GM12878 (cell line): Measurements from ENCODE around the gene THBS3. TPM values are rescaled to one million over a fixed set of nuclear protein-coding genes. Genes with fewer than 3 reads are reported as not detected.

Experiments
- ATAC-seq: fragments of 200-7000 bp; cut with Tn5 transposase; 3 replicates; pipeline ENCODE4 v1.9.1; 2020; ENCODE audit warnings: mild to moderate bottlenecking, moderate library complexity
- BruUV-seq: library from RNA; stranded (reverse); fragments of 400-500 nt; replicated peaks from 2 replicates; lab custom pipeline; 2021; lab: Mats Ljungman, UMichigan
- CTCF ChIA-PET: fragments of 300-600 bp; sonication (Branson Sonifier 250); formaldehyde crosslinking; extraction: SDS; loops from one replicate; lab custom pipeline; 2021; ENCODE audit warnings: inconsistent platforms; lab: Yijun Ruan, JAX
- POLR2A ChIA-PET: fragments of 350-600 bp; formaldehyde crosslinking; extraction: SDS; loops from one replicate; lab custom pipeline; 2021; ENCODE audit warnings: inconsistent platforms; lab: Charles Lee
- RAD21 ChIA-PET: fragments of 300-600 bp; sonication (Branson Sonifier 250); formaldehyde crosslinking; loops from one replicate; lab custom pipeline; 2023; ENCODE audit warnings: antibody characterized with exemption; ENCODE audit not compliant: unreplicated experiment; lab: Charles Lee
- SMC1A ChIA-PET: fragments of 300-600 bp; sonication (Branson Sonifier 250); formaldehyde crosslinking; loops from one replicate; lab custom pipeline; 2023; ENCODE audit not compliant: unreplicated experiment, uncharacterized antibody; lab: Charles Lee
- DNase-seq: peaks from one replicate; pipeline ENCODE4 v3.0.0-alpha.2; 2011; ENCODE audit warnings: low read depth, low spot score
- FAIRE-seq: peaks from 3 replicates; lab custom pipeline; 2011; peaks lifted over from hg19 to GRCh38; lab: Jason Lieb, UNC
- H2AFZ ChIP-seq: 2 replicates; pipeline ENCODE4 v1.6.0; 2011; ENCODE audit warnings: low read depth, low read length, control low read depth; ENCODE audit not compliant: control insufficient read depth
- H3K27ac ChIP-seq: 2 replicates; pipeline ENCODE4 v1.5.1; 2011; ENCODE audit warnings: control low read depth; ENCODE audit not compliant: control insufficient read depth, insufficient read depth
- H3K27me3 ChIP-seq, 2 experiments: replicated peaks in 1 of 2; 2 replicates each; pipeline versions ENCODE4 v1.6.0 to v1.6.1; 2011; ENCODE audit warnings: low read length in 1 of 2; ENCODE audit not compliant: control insufficient read depth in 2 of 2, insufficient read depth in 2 of 2
- H3K36me3 ChIP-seq, 2 experiments: 2 replicates each; pipeline ENCODE4 v1.5.1; 2011; ENCODE audit warnings: low read length in 1 of 2; ENCODE audit not compliant: control insufficient read depth in 2 of 2, insufficient read depth in 2 of 2
- H3K4me1 ChIP-seq: 2 replicates; pipeline ENCODE4 v1.6.1; 2011; ENCODE audit warnings: mild to moderate bottlenecking, low read length, moderate library complexity, mixed read lengths; ENCODE audit not compliant: control insufficient read depth, insufficient read depth
- H3K4me2 ChIP-seq: 2 replicates; pipeline ENCODE4 v1.6.0; 2011; ENCODE audit warnings: control low read depth; ENCODE audit not compliant: control insufficient read depth, insufficient read depth
- H3K4me3 ChIP-seq: fragments of 200-600 bp; sonication (generic); 2 replicates; pipeline ENCODE4 v1.5.1; 2016
- H3K79me2 ChIP-seq: 2 replicates; pipeline ENCODE4 v1.6.0; 2011; ENCODE audit warnings: low read length; ENCODE audit not compliant: control insufficient read depth, insufficient read depth
- H3K9ac ChIP-seq: 2 replicates; pipeline ENCODE4 v1.8.0; 2011; ENCODE audit warnings: low read length, control low read depth, mixed read lengths; ENCODE audit not compliant: control insufficient read depth, insufficient read depth
- H3K9me3 ChIP-seq: replicated peaks from 3 replicates; pipeline ENCODE4 v1.5.1; 2011; ENCODE audit warnings: mild to moderate bottlenecking, low read length; ENCODE audit not compliant: control insufficient read depth, insufficient read depth
- H4K20me1 ChIP-seq: 2 replicates; pipeline ENCODE4 v1.6.0; 2011; ENCODE audit not compliant: control insufficient read depth, insufficient read depth
- ESRRA ChIP-seq: IDR thresholded peaks from 2 replicates; pipeline ENCODE4 v1.6.1; 2012; ENCODE audit warnings: mild to moderate bottlenecking, low read length, improper control_type of control experiment
- FOXM1 ChIP-seq: IDR thresholded peaks from 2 replicates; pipeline ENCODE4 v1.6.1; 2012; ENCODE audit warnings: low read depth, mild to moderate bottlenecking, inconsistent platforms, low read length, moderate library complexity
- IRF3 ChIP-seq: fragments of 450-650 bp; IDR thresholded peaks from 2 replicates; pipeline ENCODE4 v1.6.1; 2014; ENCODE audit warnings: mild to moderate bottlenecking
- NR2C2 ChIP-seq: IDR thresholded peaks from 2 replicates; pipeline ENCODE4 v1.6.1; 2011; ENCODE audit warnings: borderline replicate concordance, low read depth; ENCODE audit not compliant: control insufficient read depth, insufficient read length
- SUPT20H ChIP-seq: IDR thresholded peaks from 2 replicates; pipeline ENCODE4 v1.6.1; 2011; ENCODE audit warnings: low read depth, mild to moderate bottlenecking, low read length, moderate library complexity, borderline replicate concordance; ENCODE audit not compliant: control insufficient read depth
- TARDBP ChIP-seq: IDR thresholded peaks from 2 replicates; pipeline ENCODE4 v1.6.1; 2016; ENCODE audit warnings: borderline replicate concordance
- TCF3 ChIP-seq: IDR thresholded peaks from 2 replicates; pipeline ENCODE4 v1.6.1; 2012; ENCODE audit warnings: low read depth, mild to moderate bottlenecking, low read length, borderline replicate concordance; ENCODE audit not compliant: insufficient read depth
- ZNF207 ChIP-seq: fragments of 450-650 bp; IDR thresholded peaks from 2 replicates; pipeline ENCODE4 v1.6.1; 2014; ENCODE audit warnings: antibody characterized with exemption, mild to moderate bottlenecking, borderline replicate concordance
- WGBS: methylation state at CpG from one replicate; pipeline ENCODE4 v1.1.6; 2016; ENCODE audit warnings: low lambda C conversion rate; ENCODE audit not compliant: insufficient replicate concordance, insufficient coverage; ENCODE audit errors: missing lambda C conversion rate; 5-methylcytosine and 5-hydroxymethylcytosine counted together
- in situ Hi-C: fragments of 300-500 bp; cut with MboI; formaldehyde crosslinking; loops from 9 replicates; pipeline ENCODE4 v1.14.3; 2018; ENCODE audit warnings: mixed read lengths
- intact Hi-C: fragments of 100-400 bp; cut with micrococcal nuclease; formaldehyde crosslinking; loops from one replicate; pipeline ENCODE4 v1.14.2; 2022; ENCODE audit not compliant: unreplicated experiment
- polyA plus RNA-seq, 11 experiments: library from polyadenylated mRNA; depleted of rRNA in 4 of 11; unstranded in 6 of 11; stranded (reverse) in 5 of 11; fragments of >200 nt; fragmentation: Nextera tagmentation in 4 of 11; fragmentation: Illumina TruSeq in 1 of 11; extraction: Ambion mirVana in 4 of 11; extraction: Trizol in 1 of 11; gene quantifications; 1 replicate in 1 of 11; 2 replicates in 10 of 11; pipeline versions ENCODE4 v1.2.1 to v1.2.3, GENCODE V29; 2011 to 2016; ENCODE audit warnings: inconsistent platforms in 2 of 11, missing spikeins in 2 of 11, low read depth in 1 of 11
- total RNA-seq, 4 experiments: library from RNA; depleted of rRNA in 3 of 4; stranded (reverse); fragments of >200 nt in 3 of 4; fragmentation: Illumina TruSeq in 1 of 4; extraction: Trizol in 1 of 4; gene quantifications; 2 replicates each; pipeline versions ENCODE4 v1.2.1 to v1.2.3, GENCODE V29; 2013 to 2021

The THBS3 gene
- total and polyA plus RNA-seq, 10 of the 15 experiments (the other 5 are each of a cell fraction or from before 2014, with no cell fraction given): 0.66 to 3.6 (median 2.0) TPM

DNA sequence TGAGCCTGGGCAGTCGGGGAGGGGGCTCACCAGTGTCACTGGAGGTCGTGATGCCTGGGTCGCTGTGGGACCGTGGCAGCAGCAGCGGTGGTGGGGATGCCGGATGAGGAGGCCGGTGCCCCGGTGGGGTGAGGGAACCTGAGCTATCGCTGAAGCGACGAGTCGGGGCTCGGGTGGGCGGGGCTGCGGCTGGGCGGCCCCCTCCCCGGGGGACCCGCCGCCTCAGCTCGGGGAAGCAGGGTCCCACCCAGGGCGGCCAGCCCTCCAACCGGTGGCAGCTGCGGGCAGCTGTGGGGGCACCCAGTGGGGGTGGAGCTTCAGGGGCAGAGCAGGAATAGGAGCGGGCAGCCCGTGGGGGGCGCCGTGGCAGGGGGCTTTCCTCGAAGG is 42.5 kb upstream of the THBS3 start:
- no TSS peak for BruUV-seq
- Histone ChIP-seq H4K20me1 (no peaks in the 10 kb centered on the region), H3K9ac (peak overlapping the region; percentile 63), H3K79me2 (peaks cover 7% of the 10 kb centered on the region), H3K27me3 (no peaks in the 10 kb centered on the region), H3K4me1 (peaks cover 8% of the 10 kb centered on the region), H3K27ac (peak overlapping the region; percentile 38), H3K9me3 (no peaks in the 10 kb centered on the region), H2AFZ (peak overlapping the region; percentile 75), H3K4me2 (peak overlapping the region; percentile 96), H3K36me3 (no peaks in the 10 kb centered on the region), H3K4me3 (peak overlapping the region; percentile 72)
- intact Hi-C loops: loop anchor here (1.0 to 2.0 kb wide), 3 partner anchors 73 to 343 kb away; no protein-coding TSS in a partner anchor
- ATAC-seq (peak; percentile 31), DNase-seq (no peak), FAIRE-seq (no peak)
- POLR2A ChIA-PET: interaction anchor here (0.7 to 2.9 kb wide), 11 partner anchors 9 to 78 kb away, joined by 3 to 23 read pairs (median 5); partner anchors contain the start of genes CLK2 and FDPS
- WGBS: 15% methylated on average over 17 of the region's 28 CpGs
- RAD21 ChIA-PET: interaction anchor here (0.5 to 5.2 kb wide), 17 partner anchors 9 to 479 kb away, joined by 3 to 81 read pairs (median 7); partner anchors contain the start of genes CLK2, FDPS, HCN3 and MTX1
- TF ChIP-seq TCF3: 0 out of 2 replicates have a peak, but pooled peaks have one; percentile 45
- TF ChIP-seq ZNF207: no peak
- no peak for TF ChIP-seq ESRRA
- in situ Hi-C loops: no loop called here
- CTCF ChIA-PET: interaction anchor here (0.6 to 9.6 kb wide), 48 partner anchors 10 to 684 kb away, joined by 3 to 225 read pairs (median 8); partner anchors contain the start of genes CLK2, FDPS, HCN3 and KHDC4
- SMC1A ChIA-PET: interaction anchor here (0.7 to 4.7 kb wide), 17 partner anchors 8 to 606 kb away, joined by 3 to 57 read pairs (median 5); partner anchors contain the start of genes CLK2, FDPS, GON4L and RUSC1

- Histone ChIP-seq H3K36me3 (no peaks in the 10 kb centered on the region), H3K9ac (no peak overlapping the region), H3K4me2 (no peak overlapping the region), H3K27ac (no peak overlapping the region), H4K20me1 (no peaks in the 10 kb centered on the region), H3K79me2 (peaks cover 12% of the 10 kb centered on the region), H3K4me1 (peaks cover 8% of the 10 kb centered on the region), H3K27me3 (no peaks in the 10 kb centered on the region), H3K4me3 (no peak overlapping the region), H2AFZ (no peak overlapping the region), H3K9me3 (no peaks in the 10 kb centered on the region)
- 73% methylated on average over 23 of the region's 26 CpGs for WGBS
- no peak for FAIRE-seq
- BruUV-seq: no TSS peak
- no peak for DNase-seq
- ChIA-PET CTCF (interaction anchor here (1.0 to 9.6 kb wide), 10 partner anchors 13 to 344 kb away, joined by 3 to 225 read pairs (median 4); partner anchors contain the start of genes CLK2, HCN3, KRTCAP2 and RUSC1), POLR2A (interaction anchor here (1.3 kb wide), 1 partner anchor 76 kb away, joined by 3 read pairs; no protein-coding TSS in a partner anchor), RAD21 (no interaction called here), SMC1A (interaction anchor here (1.1 to 1.6 kb wide), 3 partner anchors 69 to 337 kb away, joined by 3 to 5 read pairs (median 4); no protein-coding TSS in a partner anchor)
- intact Hi-C loops: no loop called here
- TF ChIP-seq TARDBP (no peak), NR2C2 (no peak), FOXM1 (no peak), IRF3 (no peak), SUPT20H (no peak)
- in situ Hi-C loops: no loop called here
- no peak for ATAC-seq
These were observed 40.2 kb upstream of the THBS3 start for GRCh38 chr1:155247667-155248553.
